GM19240 (cell line): Measurements from ENCODE around the gene SH3TC1.

Experiments
- DNase-seq: peaks from one replicate; pipeline ENCODE4 v3.0.0; 2011; ENCODE audit warnings: low spot score; ENCODE audit not compliant: insufficient read length

SH3TC1 gene

GRCh38 chr4:8228319-8229250 lies 29.5 kb downstream of the SH3TC1 start:
- no peak for DNase-seq

GRCh38 chr4:8229331-8229975 lies 30.4 kb downstream of the SH3TC1 start:
- DNase-seq = no peak

- no peak for DNase-seq
These were observed 30.9 kb downstream of the SH3TC1 start for GRCh38 chr4:8230033-8230432.

GRCh38 chr4:8230891-8231290 lies 31.8 kb downstream of the SH3TC1 start:
- no peak for DNase-seq

GRCh38 chr4:8231551-8232049 lies 32.5 kb downstream of the SH3TC1 start:
- DNase-seq = no peak

GRCh38 chr4:8232748-8233147 lies 33.7 kb downstream of the SH3TC1 start:
- no peak for DNase-seq

GRCh38 chr4:8233672-8234484 lies 34.8 kb downstream of the SH3TC1 start:
- no peak for DNase-seq

GRCh38 chr4:8234715-8235114 lies 35.6 kb downstream of the SH3TC1 start:
- no peak for DNase-seq

GRCh38 chr4:8235224-8235623 lies 36.1 kb downstream of the SH3TC1 start:
- DNase-seq = no peak

GRCh38 chr4:8235686-8236085 lies 36.6 kb downstream of the SH3TC1 start:
- no peak for DNase-seq

GRCh38 chr4:8236106-8236919 lies 37.2 kb downstream of the SH3TC1 start:
- no peak for DNase-seq

GRCh38 chr4:8236920-8237195 lies 37.8 kb downstream of the SH3TC1 start:
- DNase-seq = no peak

- DNase-seq = no peak
These were observed 38.3 kb downstream of the SH3TC1 start for GRCh38 chr4:8237256-8237989.

GRCh38 chr4:8238036-8238511 lies 39.0 kb downstream of the SH3TC1 start:
- DNase-seq = no peak

- DNase-seq = no peak
These were observed 39.5 kb downstream of the SH3TC1 start for GRCh38 chr4:8238515-8239053.

GRCh38 chr4:8239226-8239625 lies 40.1 kb downstream of the SH3TC1 start:
- DNase-seq = no peak

- DNase-seq = no peak
These were observed 40.6 kb downstream of the SH3TC1 start for GRCh38 chr4:8239661-8240060.

GRCh38 chr4:8240211-8241041 lies 41.3 kb downstream of the SH3TC1 start:
- DNase-seq = no peak

GRCh38 chr4:8241211-8241779 lies 42.2 kb downstream of the SH3TC1 start:
- DNase-seq = no peak
